Liver (tissue), 9 donors: Measurements from ENCODE around the gene DUS1L. TPM values are rescaled to one million over a fixed set of nuclear protein-coding genes. Genes with fewer than 3 reads are reported as not detected.

Experiments used
- DNase-seq: peaks from one replicate; pipeline ENCODE4 v3.0.0-alpha.2; 2017; ENCODE audit warnings: low spot score
- H3K27ac ChIP-seq, 2 donors: one replicate each; pipeline ENCODE4 v1.7.0; 2013; ENCODE audit warnings: inconsistent platforms in 2 of 2, low read length in 2 of 2, control low read depth in 1 of 2, low read depth in 1 of 2, mild to moderate bottlenecking in 1 of 2
- H3K27me3 ChIP-seq, 4 donors: one replicate each; pipeline versions ENCODE4 v1.6.1 to v1.7.0; 2013; ENCODE audit warnings: low read length in 3 of 4, inconsistent platforms in 1 of 4, mild to moderate bottlenecking in 1 of 4, moderate library complexity in 1 of 4; ENCODE audit not compliant: control insufficient read depth in 4 of 4, insufficient read depth in 4 of 4
- H3K36me3 ChIP-seq, 4 donors: one replicate each; pipeline versions ENCODE4 v1.6.1 to v1.7.0; 2013; ENCODE audit warnings: low read length in 3 of 4, mild to moderate bottlenecking in 3 of 4, low read depth in 1 of 4, moderate library complexity in 1 of 4; ENCODE audit not compliant: control insufficient read depth in 4 of 4, insufficient read depth in 3 of 4
- H3K4me1 ChIP-seq, 4 donors: one replicate each; pipeline versions ENCODE4 v1.6.1 to v1.7.0; 2013; ENCODE audit warnings: low read length in 3 of 4, mild to moderate bottlenecking in 3 of 4, moderate library complexity in 1 of 4; ENCODE audit not compliant: control insufficient read depth in 4 of 4, insufficient read depth in 4 of 4
- H3K4me3 ChIP-seq, 3 donors: one replicate each; pipeline versions ENCODE4 v1.6.1 to v1.7.0; 2013; ENCODE audit warnings: low read length in 3 of 3, control low read depth in 1 of 3, low read depth in 1 of 3, mild to moderate bottlenecking in 1 of 3
- H3K9ac ChIP-seq, 2 donors: one replicate each; pipeline ENCODE4 v1.7.0; 2013; ENCODE audit warnings: low read length in 2 of 2, mild to moderate bottlenecking in 2 of 2, moderate library complexity in 2 of 2, control low read depth in 1 of 2, low read depth in 1 of 2
- H3K9me3 ChIP-seq, 4 donors: one replicate each; pipeline versions ENCODE4 v1.6.1 to v1.7.0; 2013; ENCODE audit warnings: low read length in 3 of 4; ENCODE audit not compliant: control insufficient read depth in 4 of 4
- EGR1 ChIP-seq, 2 donors: IDR thresholded peaks; 2 replicates each; pipeline ENCODE4 v1.6.1; 2016 to 2018; ENCODE audit warnings: antibody characterized with exemption in 2 of 2, low read depth in 2 of 2
- FOXA2 ChIP-seq: IDR thresholded peaks from 2 replicates; pipeline ENCODE4 v1.6.1; 2016; ENCODE audit warnings: antibody characterized with exemption
- GABPA ChIP-seq, 2 donors: IDR thresholded peaks in 1 of 2; conservative IDR thresholded peaks in 1 of 2; 2 replicates each; pipeline ENCODE4 v1.6.1; 2016; ENCODE audit warnings: antibody characterized with exemption in 2 of 2, mild to moderate bottlenecking in 1 of 2, moderate library complexity in 1 of 2
- HNF4A ChIP-seq, 2 donors: conservative IDR thresholded peaks; 2 replicates each; pipeline ENCODE4 v1.6.1; 2016; ENCODE audit warnings: antibody characterized with exemption in 2 of 2, mild to moderate bottlenecking in 2 of 2
- HNF4G ChIP-seq: IDR thresholded peaks from 2 replicates; pipeline ENCODE4 v1.6.1; 2016; ENCODE audit warnings: antibody characterized with exemption
- JUND ChIP-seq, 2 donors: IDR thresholded peaks; 2 replicates each; pipeline ENCODE4 v1.6.1; 2016; ENCODE audit warnings: antibody characterized with exemption in 2 of 2
- MAX ChIP-seq: IDR thresholded peaks from 2 replicates; pipeline ENCODE4 v1.6.1; 2016; ENCODE audit warnings: antibody characterized with exemption
- NR2F2 ChIP-seq: IDR thresholded peaks from 2 replicates; pipeline ENCODE4 v1.6.1; 2016; ENCODE audit warnings: antibody characterized with exemption
- REST ChIP-seq: IDR thresholded peaks from 2 replicates; pipeline ENCODE4 v1.6.1; 2016; ENCODE audit warnings: antibody characterized with exemption, mild to moderate bottlenecking
- RXRA ChIP-seq, 2 donors: IDR thresholded peaks; 2 replicates each; pipeline ENCODE4 v1.6.1; 2017 to 2018; ENCODE audit warnings: antibody characterized with exemption in 2 of 2, mild to moderate bottlenecking in 1 of 2
- SP1 ChIP-seq: IDR thresholded peaks from 2 replicates; pipeline ENCODE4 v1.6.1; 2018; ENCODE audit warnings: antibody characterized with exemption, mild to moderate bottlenecking
- TAF1 ChIP-seq: conservative IDR thresholded peaks from 2 replicates; pipeline ENCODE4 v1.6.1; 2016; ENCODE audit warnings: antibody characterized with exemption, mild to moderate bottlenecking
- YY1 ChIP-seq: IDR thresholded peaks from 2 replicates; pipeline ENCODE4 v1.6.1; 2016; ENCODE audit warnings: antibody characterized with exemption, mild to moderate bottlenecking
- ZBTB33 ChIP-seq: IDR thresholded peaks from 2 replicates; pipeline ENCODE4 v1.6.1; 2016; ENCODE audit warnings: antibody characterized with exemption
- WGBS: extraction: QIAGEN DNeasy Blood & Tissue Kit; methylation state at CpG from one replicate; pipeline ENCODE4 v1.1.7; 2013; 5-methylcytosine and 5-hydroxymethylcytosine counted together
- polyA plus RNA-seq, 2 donors: library from polyadenylated mRNA; stranded (reverse) in 1 of 2; unstranded in 1 of 2; fragments of 200-250 nt in 1 of 2; fragments of >200 nt in 1 of 2; fragmentation: Nextera tagmentation in 1 of 2; extraction: Ambion mirVana in 1 of 2; gene quantifications; one replicate each; pipeline versions ENCODE4 v1.2.1 to v1.2.3, GENCODE V29; 2013 to 2015
- total RNA-seq, 2 donors: library from RNA; depleted of rRNA; stranded (reverse); fragments of >200 nt; gene quantifications; one replicate each; pipeline ENCODE4 v1.2.3, GENCODE V29; 2014
- donor health status: healthy.
- donor health status: healthy.
- donor health status: healthy.
- donor health status: healthy.
- donor health status: healthy.

DUS1L gene
- total and polyA plus RNA-seq, 4 donors, result 40.6 to 74.7 (median 53.3) TPM

GRCh38 chr17:82047914-82048570, 17.6 kb downstream of the DUS1L start:
- Histone ChIP-seq H3K36me3 (peaks cover 0 to 8% (median 2%) of the 10 kb centered on the region in 4 donors), H3K27me3 (no peaks in the 10 kb centered on the region), H3K27ac (peak overlapping the region in 1 of 2 donors; percentile 37), H3K4me1 (peaks cover 22 to 64% (median 52%) of the 10 kb centered on the region in 4 donors), H3K4me3 (no peak overlapping the region), H3K9ac (no peak overlapping the region), H3K9me3 (no peaks in the 10 kb centered on the region)
- 58% methylated on average over 25 of the region's 25 CpGs for WGBS
- TF ChIP-seq NR2F2 (no peak), YY1 (peak; percentile 84), HNF4A (conservative IDR thresholded peaks at IDR 0.05) (peak; percentile 32 to 67), ZBTB33 (no peak), REST (no peak), RXRA (IDR thresholded peaks at IDR 0.05) (peak in 1 of 2 donors; percentile 61), JUND (IDR thresholded peaks at IDR 0.05) (no peak), SP1 (peak; percentile 28), EGR1 (IDR thresholded peaks at IDR 0.05; ENCODE audit: low read depth in 2 of 2) (no peak), HNF4G (no peak), GABPA (IDR thresholded peaks at IDR 0.05 in 1 of 2, conservative IDR thresholded peaks at IDR 0.05 in 1 of 2) (no peak), FOXA2 (no peak), TAF1 (no peak)
- no peak for DNase-seq

- Histone ChIP-seq H3K27me3 (no peaks in the 10 kb centered on the region), H3K4me1 (peaks cover 15 to 59% (median 45%) of the 10 kb centered on the region in 4 donors), H3K27ac (no peak overlapping the region), H3K9me3 (no peaks in the 10 kb centered on the region), H3K4me3 (no peak overlapping the region), H3K36me3 (peaks cover 0 to 8% (median 2%) of the 10 kb centered on the region in 4 donors), H3K9ac (no peak overlapping the region)
- DNase-seq, result no peak
- no peak for TF ChIP-seq YY1
- TF ChIP-seq MAX, result no peak
- no peak for TF ChIP-seq REST
- no peak for TF ChIP-seq GABPA (IDR thresholded peaks at IDR 0.05 in 1 of 2, conservative IDR thresholded peaks at IDR 0.05 in 1 of 2)
- 92% methylated on average over 24 of the region's 24 CpGs for WGBS
Observed at GRCh38 chr17:82047379-82047778, 18.2 kb downstream of the DUS1L start.
